T-helper 17 cell (primary cell): Measurements from ENCODE around the gene IPO11. TPM values are rescaled to one million over a fixed set of nuclear protein-coding genes. Genes with fewer than 3 reads are reported as not detected.
"Not testable (repeated sequence)": the region's sequence is repeated elsewhere in the genome, so short reads cannot be mapped to it uniquely, and the experiment has no call there.

Experiments used
- ATAC-seq: fragments of 150-1000 bp; cut with Tn5 transposase; 2 replicates; pipeline ENCODE4 v1.10.0; 2021; ENCODE audit warnings: mild to moderate bottlenecking, moderate library complexity
- DNase-seq, 3 donors: peaks; one replicate each; pipeline versions ENCODE4 v3.0.0 to v3.0.0-alpha.2; 2020 to 2021
- H3K9me3 ChIP-seq: one replicate; pipeline ENCODE4 v1.7.0; 2013; ENCODE audit warnings: low read length, mild to moderate bottlenecking; ENCODE audit not compliant: control insufficient read depth, poor library complexity, severe bottlenecking
- H3K27ac Mint-ChIP-seq: one replicate; pipeline ENCODE4 v1.8.0; 2022; ENCODE audit warnings: mild to moderate bottlenecking, moderate library complexity, mixed read lengths
- H3K27me3 Mint-ChIP-seq: one replicate; pipeline ENCODE4 v1.8.0; 2022; ENCODE audit warnings: mixed read lengths
- H3K36me3 Mint-ChIP-seq: one replicate; pipeline ENCODE4 v1.8.0; 2022; ENCODE audit warnings: low read depth, mixed read lengths
- H3K4me1 Mint-ChIP-seq: one replicate; pipeline ENCODE4 v1.8.0; 2022; ENCODE audit warnings: mild to moderate bottlenecking, mixed read lengths
- H3K4me3 Mint-ChIP-seq: one replicate; pipeline ENCODE4 v1.8.0; 2022; ENCODE audit warnings: mild to moderate bottlenecking, moderate library complexity, mixed read lengths
- total RNA-seq, 4 donors: library from RNA in 2 of 4; stranded (reverse) in 2 of 4; gene quantifications; one replicate each; pipeline ENCODE4 v1.2.3 and lab custom pipeline; 2022 to 2026

IPO11 gene
- total RNA-seq, 2 donors from 2014 or later, result 17.9 to 18.3 TPM

DNA sequence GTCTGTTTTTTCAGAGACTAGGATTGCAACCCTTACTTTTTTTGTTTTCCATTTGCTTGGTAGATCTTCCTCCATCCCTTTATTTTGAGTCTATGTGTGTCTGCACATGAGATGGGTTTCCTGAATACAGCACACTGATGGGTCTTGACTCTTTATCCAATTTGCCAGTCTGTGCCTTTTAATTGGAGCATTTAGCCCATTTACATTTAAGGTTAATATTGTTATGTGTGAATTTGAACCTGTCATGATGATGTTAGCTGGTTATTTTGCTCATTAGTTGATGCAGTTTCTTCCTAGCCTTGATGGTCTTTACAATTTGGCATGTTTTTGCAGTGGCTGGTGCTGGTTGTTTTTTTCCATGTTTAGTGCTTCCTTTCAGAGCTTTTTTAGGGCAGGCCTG, 264.0 kb downstream of the IPO11 start:
- H3K27ac Mint-ChIP-seq, ATAC-seq, H3K4me1 Mint-ChIP-seq, H3K36me3 Mint-ChIP-seq, DNase-seq, H3K27me3 Mint-ChIP-seq, H3K4me3 Mint-ChIP-seq, H3K9me3 ChIP-seq: not testable (repeated sequence)

Other genes with a start within 250 kb of the IPO11 start
- 100 to 1,000 TPM in 1 of 2 donors, 10 to 100 TPM in 1; 93.5 to 158 TPM for gene KIF2A, start 106.6 kb upstream of the IPO11 start, total RNA-seq
- gene DIMT1, start 8.9 kb upstream of the IPO11 start, total RNA-seq, result 10 to 100 TPM; 16.5 to 20.0 TPM
- gene LRRC70, start 166.1 kb downstream of the IPO11 start, total RNA-seq, result 1 to 10 TPM; 5.8 to 6.1 TPM